ENCODE measurements around the gene SLC35F6. TPM values are rescaled to one million over a fixed set of nuclear protein-coding genes. Genes with fewer than 3 reads are reported as not detected.
"Not testable (repeated sequence)": the region's sequence is repeated elsewhere in the genome, so short reads cannot be mapped to it uniquely, and the experiment has no call there.

The SLC35F6 gene
- total RNA-seq, 1 donor from 2014 or later = 14.3 TPM

DNA sequence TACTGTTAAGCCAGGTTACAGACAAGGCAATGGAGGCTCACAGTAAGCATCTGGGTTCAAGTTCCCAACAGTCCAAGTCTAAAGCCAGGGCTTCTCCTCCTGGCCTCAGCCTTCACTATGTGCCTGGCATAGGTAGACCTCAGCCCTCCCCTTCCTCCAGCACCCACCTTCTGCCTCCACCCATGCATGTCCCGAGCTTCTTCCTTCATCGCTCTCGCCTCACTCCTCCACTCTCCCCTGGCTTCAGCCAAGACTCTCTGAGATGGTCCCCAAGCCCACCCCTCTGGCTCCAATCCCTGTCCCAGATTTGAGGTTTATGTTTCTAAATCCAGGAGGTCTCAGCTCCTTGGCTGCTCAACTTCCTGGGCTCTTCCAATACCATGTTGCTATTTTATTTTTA, 48.6 kb downstream of the SLC35F6 start:
- Mint-ChIP-seq H3K9me3 (no peaks in the 10 kb centered on the region), H3K27ac (no peak overlapping the region), H3K4me1 (ENCODE audit: low read depth) (peaks cover 6% of the 10 kb centered on the region), H3K36me3 (ENCODE audit: low read depth) (no peaks in the 10 kb centered on the region), H3K4me3 (no peak overlapping the region), H3K27me3 (ENCODE audit: insufficient read depth) (peaks cover 3% of the 10 kb centered on the region)
- no peak for DNase-seq (ENCODE audit: low spot score)
- intact Hi-C loops (cut with micrococcal nuclease) = no loop called here

- H3K36me3 Mint-ChIP-seq (ENCODE audit: low read depth); intact Hi-C loops (cut with micrococcal nuclease); H3K4me3 Mint-ChIP-seq; DNase-seq (ENCODE audit: low spot score); H3K9me3 Mint-ChIP-seq; H3K27me3 Mint-ChIP-seq (ENCODE audit: insufficient read depth); H3K4me1 Mint-ChIP-seq (ENCODE audit: low read depth); H3K27ac Mint-ChIP-seq: not testable (repeated sequence)
Measured at GRCh38 chr2:26814072-26814765, 50.1 kb downstream of the SLC35F6 start.

DNA sequence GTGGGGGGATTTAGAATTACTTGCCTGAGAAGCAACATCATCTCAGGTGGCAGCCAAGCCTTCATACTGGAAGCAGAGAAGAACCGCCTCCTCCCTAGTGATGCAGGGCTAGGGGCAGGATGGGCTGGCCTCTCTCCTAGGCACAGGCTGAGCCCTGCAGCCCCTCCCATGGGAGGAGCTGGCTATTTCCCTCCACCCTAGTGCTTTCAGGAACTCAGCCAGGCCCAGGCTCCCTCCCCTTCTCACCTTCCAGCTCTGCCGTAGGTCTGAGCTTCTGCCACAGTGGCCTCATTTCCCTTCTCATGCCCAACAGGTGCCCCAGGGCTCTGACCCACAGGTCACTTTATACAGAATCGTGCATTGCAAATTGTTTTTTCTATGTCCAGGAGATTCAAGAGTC, 52.8 kb downstream of the SLC35F6 start:
- no peak overlapping the region for H3K4me3 Mint-ChIP-seq
- no peak for DNase-seq (ENCODE audit: low spot score)
- peaks cover 10% of the 10 kb centered on the region for H3K27me3 Mint-ChIP-seq (ENCODE audit: insufficient read depth)
- H3K9me3 Mint-ChIP-seq = no peaks in the 10 kb centered on the region
- H3K4me1 Mint-ChIP-seq (ENCODE audit: low read depth) = no peaks in the 10 kb centered on the region
- no peak overlapping the region for H3K27ac Mint-ChIP-seq
- no peaks in the 10 kb centered on the region for H3K36me3 Mint-ChIP-seq (ENCODE audit: low read depth)
- intact Hi-C loops (cut with micrococcal nuclease) = no loop called here

GRCh38 chr2:26818255-26818654, 54.2 kb downstream of the SLC35F6 start:
- DNase-seq (ENCODE audit: low spot score) = no peak
- Mint-ChIP-seq H3K4me3 (no peak overlapping the region), H3K27me3 (ENCODE audit: insufficient read depth) (peaks cover 11% of the 10 kb centered on the region), H3K9me3 (no peaks in the 10 kb centered on the region), H3K4me1 (ENCODE audit: low read depth) (no peaks in the 10 kb centered on the region), H3K27ac (no peak overlapping the region), H3K36me3 (ENCODE audit: low read depth) (no peaks in the 10 kb centered on the region)
- intact Hi-C loops (cut with micrococcal nuclease) = no loop called here

DNA sequence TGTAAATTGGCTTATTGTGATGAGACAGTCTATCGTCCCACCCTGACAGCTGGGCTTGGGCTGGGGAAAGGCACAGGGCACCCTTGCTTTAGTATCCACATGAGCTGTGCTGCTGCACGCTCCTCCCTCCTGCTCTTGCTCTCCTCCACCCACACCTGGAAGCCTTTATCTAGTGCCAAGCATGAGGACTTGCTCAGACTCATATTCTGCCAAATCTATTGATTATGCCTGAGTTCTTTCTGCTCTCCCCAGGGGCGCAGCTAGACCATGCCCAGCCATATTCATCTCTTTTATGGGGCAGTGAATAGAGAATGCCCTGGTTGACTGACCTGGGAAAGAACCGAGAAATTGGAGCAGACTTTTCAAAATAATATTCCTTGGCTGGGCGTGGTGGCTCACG, 54.9 kb downstream of the SLC35F6 start:
- Mint-ChIP-seq H3K9me3 (no peaks in the 10 kb centered on the region), H3K4me3 (no peak overlapping the region), H3K27ac (no peak overlapping the region), H3K27me3 (ENCODE audit: insufficient read depth) (peaks cover 11% of the 10 kb centered on the region), H3K4me1 (ENCODE audit: low read depth) (no peaks in the 10 kb centered on the region), H3K36me3 (ENCODE audit: low read depth) (no peaks in the 10 kb centered on the region)
- intact Hi-C loops (cut with micrococcal nuclease) = no loop called here
- no peak for DNase-seq (ENCODE audit: low spot score)

DNA sequence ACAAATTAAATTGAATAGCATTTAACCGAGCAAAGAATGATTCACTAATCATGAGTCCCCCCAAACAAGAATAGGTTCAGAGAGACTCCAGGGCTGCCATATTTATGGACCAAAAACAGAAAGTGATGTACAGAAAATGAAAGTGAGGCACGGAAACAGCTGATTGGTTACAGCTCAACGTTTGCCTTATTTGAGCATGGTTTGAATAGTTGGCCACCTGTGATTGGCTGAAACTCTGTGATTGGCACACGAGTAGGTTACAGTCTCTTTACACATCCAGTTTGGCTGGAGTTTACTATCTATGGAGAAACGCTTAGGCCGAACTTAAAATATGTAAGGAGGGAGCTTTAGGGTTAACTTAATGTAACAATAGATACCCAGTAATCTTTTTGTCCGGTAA, 56.8 kb downstream of the SLC35F6 start:
- intact Hi-C loops (cut with micrococcal nuclease) = no loop called here
- H3K36me3 Mint-ChIP-seq (ENCODE audit: low read depth) = no peaks in the 10 kb centered on the region
- DNase-seq (ENCODE audit: low spot score) = no peak
- peaks cover 8% of the 10 kb centered on the region for H3K27me3 Mint-ChIP-seq (ENCODE audit: insufficient read depth)
- H3K9me3 Mint-ChIP-seq = no peaks in the 10 kb centered on the region
- H3K4me3 Mint-ChIP-seq = no peak overlapping the region
- no peak overlapping the region for H3K27ac Mint-ChIP-seq
- no peaks in the 10 kb centered on the region for H3K4me1 Mint-ChIP-seq (ENCODE audit: low read depth)

DNA sequence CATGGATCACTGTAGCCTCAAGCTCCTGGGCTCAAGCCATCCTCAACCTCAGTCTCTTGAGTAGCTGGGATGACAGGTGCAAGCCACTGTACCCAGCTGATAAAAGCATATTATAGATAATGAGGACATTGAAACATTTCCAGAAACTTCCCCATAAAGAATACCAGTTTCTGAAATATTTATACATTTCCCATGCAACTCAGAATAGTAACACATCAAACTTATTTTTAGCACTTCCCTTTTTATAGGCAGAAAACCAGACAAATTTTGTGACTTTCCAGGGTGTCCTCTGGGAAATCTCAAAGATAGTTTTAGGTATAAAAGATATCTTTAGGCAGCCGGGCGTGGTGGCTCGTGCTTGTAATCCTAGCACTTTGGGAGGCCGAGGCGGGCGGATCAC, 58.8 kb downstream of the SLC35F6 start:
- Mint-ChIP-seq H3K9me3 (no peaks in the 10 kb centered on the region), H3K4me3 (no peak overlapping the region), H3K36me3 (ENCODE audit: low read depth) (no peaks in the 10 kb centered on the region), H3K27me3 (ENCODE audit: insufficient read depth) (peaks cover 8% of the 10 kb centered on the region), H3K4me1 (ENCODE audit: low read depth) (no peaks in the 10 kb centered on the region), H3K27ac (no peak overlapping the region)
- DNase-seq (ENCODE audit: low spot score) = no peak
- intact Hi-C loops (cut with micrococcal nuclease) = no loop called here

Other genes starting within 250 kb of the SLC35F6 start
- not detected in 2 replicates for gene CIB4, start 122.9 kb upstream of the SLC35F6 start, total RNA-seq
- gene KCNK3, start 71.6 kb upstream of the SLC35F6 start, total RNA-seq = not detected in 2 replicates
- 16.6 and 19.7 TPM in 2 replicates for gene CENPA, start 21.8 kb downstream of the SLC35F6 start, total RNA-seq
- gene DPYSL5, start 83.8 kb downstream of the SLC35F6 start, total RNA-seq = 0.23 TPM in 1 of 2 replicates, not detected in the other
- 3.1 and 3.7 TPM in 2 replicates for gene MAPRE3, start 206.4 kb downstream of the SLC35F6 start, total RNA-seq

Measured in activated T-helper 1 cell treated with anti-CD3 and anti-CD28 coated beads, Interleukin-12 subunit alpha, Interleukin-12 subunit beta, Interleukin-2, Interleukin-4 antibody, amounts not matched to agents 30 ng/mL and 10 ng/mL and 1 ng/mL, durations not matched to agents 14 hours and 24 hours and 36 hours (primary cell).